HG02571 (cell line): ENCODE results near the gene STK10.

Source experiments
- ATAC-seq: cut with Tn5 transposase; IDR thresholded peaks from one replicate; pipeline ENCODE4 v1.9.1; 2021; ENCODE audit warnings: mild to moderate bottlenecking, moderate library complexity; ENCODE audit not compliant: unreplicated experiment

The STK10 gene

GRCh38 chr5:172063463-172064235 is 124.4 kb downstream of the STK10 start:
- no peak for ATAC-seq

- no peak for ATAC-seq
These were observed 128.3 kb downstream of the STK10 start for GRCh38 chr5:172059661-172060100.

- ATAC-seq = no peak
These were observed 129.9 kb downstream of the STK10 start for GRCh38 chr5:172058088-172058487.

- no peak for ATAC-seq
These were observed 132.0 kb downstream of the STK10 start for GRCh38 chr5:172055996-172056395.

GRCh38 chr5:172055421-172055820 is 132.6 kb downstream of the STK10 start:
- no peak for ATAC-seq

GRCh38 chr5:172054611-172055153 is 133.3 kb downstream of the STK10 start:
- no peak for ATAC-seq

GRCh38 chr5:172052450-172053236 is 135.4 kb downstream of the STK10 start:
- ATAC-seq = no peak

GRCh38 chr5:172051643-172052339 is 136.2 kb downstream of the STK10 start:
- no peak for ATAC-seq

GRCh38 chr5:172050080-172050479 is 137.9 kb downstream of the STK10 start:
- no peak for ATAC-seq

GRCh38 chr5:172049226-172049796 is 138.7 kb downstream of the STK10 start:
- no peak for ATAC-seq

GRCh38 chr5:172048539-172049101 is 139.4 kb downstream of the STK10 start:
- no peak for ATAC-seq

GRCh38 chr5:172048170-172048422 is 139.9 kb downstream of the STK10 start:
- no peak for ATAC-seq

GRCh38 chr5:172046593-172046992 is 141.4 kb downstream of the STK10 start:
- ATAC-seq = no peak

GRCh38 chr5:172045315-172045632 is 142.8 kb downstream of the STK10 start:
- ATAC-seq = no peak

- ATAC-seq = no peak
These were observed 143.3 kb downstream of the STK10 start for GRCh38 chr5:172044631-172045314.

- no peak for ATAC-seq
These were observed 144.2 kb downstream of the STK10 start for GRCh38 chr5:172043865-172044264.

- ATAC-seq = no peak
These were observed 145.8 kb downstream of the STK10 start for GRCh38 chr5:172042183-172042582.

GRCh38 chr5:172038167-172038566 is 149.9 kb downstream of the STK10 start:
- no peak for ATAC-seq

- ATAC-seq = peak; percentile 94
These were observed 153.0 kb downstream of the STK10 start for GRCh38 chr5:172035049-172035448.

- no peak for ATAC-seq
These were observed 156.0 kb downstream of the STK10 start for GRCh38 chr5:172031894-172032461.
